Muscle of leg (tissue), 11 donors: Measurements from ENCODE around the gene CLASP2. TPM values are rescaled to one million over a fixed set of nuclear protein-coding genes. Genes with fewer than 3 reads are reported as not detected.
"Not testable (repeated sequence)": the region's sequence is repeated elsewhere in the genome, so short reads cannot be mapped to it uniquely, and the experiment has no call there.

Experiments
- DNase-seq: peaks from one replicate; pipeline ENCODE4 v3.0.0; 2013
- H3K27ac ChIP-seq: one replicate; pipeline ENCODE4 v1.5.1; 2013; ENCODE audit warnings: mild to moderate bottlenecking, low read length, control low read depth
- H3K27me3 ChIP-seq: one replicate; pipeline ENCODE4 v1.6.1; 2013; ENCODE audit warnings: low read length; ENCODE audit not compliant: control insufficient read depth, insufficient read depth
- H3K36me3 ChIP-seq: one replicate; pipeline ENCODE4 v1.6.1; 2013; ENCODE audit warnings: low read length; ENCODE audit not compliant: control insufficient read depth, insufficient read depth
- H3K4me1 ChIP-seq: one replicate; pipeline ENCODE4 v1.6.1; 2013; ENCODE audit warnings: low read length; ENCODE audit not compliant: control insufficient read depth, insufficient read depth
- H3K4me3 ChIP-seq: one replicate; pipeline ENCODE4 v1.5.1; 2013; ENCODE audit warnings: low read length, control low read depth
- H3K9me3 ChIP-seq: replicated peaks from 2 replicates; pipeline ENCODE4 v1.6.1; 2013; ENCODE audit warnings: low read depth, low read length; ENCODE audit not compliant: control insufficient read depth
- WGBS: methylation state at CpG from one replicate; pipeline ENCODE4 v1.1.5; 2013; ENCODE audit warnings: missing lambda C conversion rate; ENCODE audit not compliant: insufficient coverage; 5-methylcytosine and 5-hydroxymethylcytosine counted together
- polyA plus RNA-seq, 8 donors: library from polyadenylated mRNA; unstranded; fragments of 120-200 nt; gene quantifications; one replicate each; pipeline versions ENCODE4 v1.2.1 to v1.2.3, GENCODE V29; 2013; ENCODE audit warnings: inconsistent platforms in 1 of 8, low replicate concordance in 1 of 8; ENCODE audit not compliant: insufficient read length in 8 of 8, insufficient read depth in 1 of 8
- total RNA-seq: library from RNA; stranded (reverse); fragments of 120-200 nt; gene quantifications from one replicate; pipeline ENCODE4 v1.2.4, GENCODE V29; 2013

The CLASP2 gene
- total and polyA plus RNA-seq, 9 donors, result 33.5 to 68.7 (median 40.0) TPM

- Histone ChIP-seq H3K36me3 (no peaks in the 10 kb centered on the region), H3K9me3 (no peaks in the 10 kb centered on the region), H3K27ac (no peak overlapping the region), H3K4me3 (no peak overlapping the region), H3K27me3 (no peaks in the 10 kb centered on the region), H3K4me1 (peaks cover 5% of the 10 kb centered on the region)
- no peak for DNase-seq
These were observed 55.0 kb downstream of the CLASP2 start for GRCh38 chr3:33663042-33663441.

- Histone ChIP-seq H3K9me3 (no peaks in the 10 kb centered on the region), H3K27ac (peak overlapping the region; percentile 97), H3K4me1 (peaks cover 7% of the 10 kb centered on the region), H3K36me3 (no peaks in the 10 kb centered on the region), H3K4me3 (peak overlapping the region; percentile 48), H3K27me3 (no peaks in the 10 kb centered on the region)
- WGBS, result 28% methylated on average over 4 of the region's 5 CpGs
- peak; percentile 54 for DNase-seq
These were observed 58.1 kb downstream of the CLASP2 start for GRCh38 chr3:33659856-33660434.

GRCh38 chr3:33658991-33659848, 58.8 kb downstream of the CLASP2 start:
- WGBS, result 0% methylated on average over 9 of the region's 16 CpGs
- H3K4me1 ChIP-seq, result peaks cover 7% of the 10 kb centered on the region
- peak overlapping the region; percentile 97 for H3K27ac ChIP-seq

GRCh38 chr3:33658621-33658990, 59.4 kb downstream of the CLASP2 start:
- 0% methylated on average over 1 of the region's 2 CpGs for WGBS
- Histone ChIP-seq H3K36me3 (no peaks in the 10 kb centered on the region), H3K4me1 (peaks cover 7% of the 10 kb centered on the region), H3K27ac (peak overlapping the region; percentile 97), H3K27me3 (no peaks in the 10 kb centered on the region), H3K4me3 (peak overlapping the region; percentile 48), H3K9me3 (no peaks in the 10 kb centered on the region)
- DNase-seq, result peak; percentile 56

More at GRCh38 chr3:33658991-33659848, 58.8 kb downstream of the CLASP2 start:
- Histone ChIP-seq H3K36me3 (no peaks in the 10 kb centered on the region), H3K4me3 (peak overlapping the region; percentile 48), H3K9me3 (no peaks in the 10 kb centered on the region), H3K27me3 (no peaks in the 10 kb centered on the region)
- DNase-seq, result peak; percentile 95

DNA sequence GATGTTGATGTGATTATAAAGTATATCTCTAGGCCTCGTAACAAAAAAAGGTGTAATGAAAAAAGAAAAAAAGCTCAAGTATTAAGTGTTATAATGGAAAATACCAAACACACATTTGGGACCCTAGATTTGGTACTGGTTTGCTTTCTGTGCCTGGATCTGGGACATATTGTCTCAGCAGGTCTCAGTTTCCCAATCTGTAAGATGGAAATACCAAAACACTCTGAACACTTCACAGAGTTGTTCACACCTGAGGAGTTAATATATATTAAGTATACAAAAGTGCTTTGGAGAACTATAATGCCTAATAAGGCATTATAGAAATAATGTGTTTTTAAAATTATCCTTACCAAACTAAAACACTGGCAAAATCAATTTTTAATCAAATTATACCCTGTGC, 60.0 kb downstream of the CLASP2 start:
- no peak for DNase-seq
- Histone ChIP-seq H3K27me3 (no peaks in the 10 kb centered on the region), H3K9me3 (no peaks in the 10 kb centered on the region), H3K4me1 (peaks cover 7% of the 10 kb centered on the region), H3K4me3 (peak overlapping the region; percentile 48), H3K36me3 (no peaks in the 10 kb centered on the region), H3K27ac (peak overlapping the region; percentile 97)
- no CpG with 5 or more reads among the region's 1 CpG for WGBS

- Histone ChIP-seq H3K4me3 (no peak overlapping the region), H3K36me3 (no peaks in the 10 kb centered on the region), H3K27me3 (no peaks in the 10 kb centered on the region), H3K4me1 (no peaks in the 10 kb centered on the region), H3K27ac (no peak overlapping the region), H3K9me3 (no peaks in the 10 kb centered on the region)
- no peak for DNase-seq
- WGBS, result 49% methylated on average over 2 of the region's 2 CpGs
These were observed 65.3 kb downstream of the CLASP2 start for GRCh38 chr3:33652736-33653135.

DNA sequence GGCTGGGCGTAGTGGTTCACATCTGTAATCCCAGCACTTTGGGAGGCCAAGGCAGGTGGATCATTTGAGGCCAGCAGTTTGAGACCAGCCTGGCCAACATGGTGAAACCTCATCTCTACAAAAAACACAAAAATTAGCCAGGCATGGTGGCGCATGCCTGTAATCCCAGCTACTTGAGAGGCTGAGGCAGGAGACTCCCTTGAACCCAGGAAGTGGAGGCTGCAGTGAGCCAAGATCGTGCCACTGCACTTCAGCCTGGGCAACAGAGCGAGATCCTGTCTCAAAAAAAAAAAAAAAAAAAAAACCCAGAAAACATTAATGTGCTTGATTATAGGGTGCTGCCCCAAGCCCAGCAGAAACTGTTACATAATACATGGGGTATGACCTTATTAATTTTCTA, 67.0 kb downstream of the CLASP2 start:
- H3K4me1 ChIP-seq, H3K27me3 ChIP-seq, H3K36me3 ChIP-seq, DNase-seq, H3K9me3 ChIP-seq, H3K27ac ChIP-seq, H3K4me3 ChIP-seq: not testable (repeated sequence)
- WGBS, result 83% methylated on average over 2 of the region's 4 CpGs

DNA sequence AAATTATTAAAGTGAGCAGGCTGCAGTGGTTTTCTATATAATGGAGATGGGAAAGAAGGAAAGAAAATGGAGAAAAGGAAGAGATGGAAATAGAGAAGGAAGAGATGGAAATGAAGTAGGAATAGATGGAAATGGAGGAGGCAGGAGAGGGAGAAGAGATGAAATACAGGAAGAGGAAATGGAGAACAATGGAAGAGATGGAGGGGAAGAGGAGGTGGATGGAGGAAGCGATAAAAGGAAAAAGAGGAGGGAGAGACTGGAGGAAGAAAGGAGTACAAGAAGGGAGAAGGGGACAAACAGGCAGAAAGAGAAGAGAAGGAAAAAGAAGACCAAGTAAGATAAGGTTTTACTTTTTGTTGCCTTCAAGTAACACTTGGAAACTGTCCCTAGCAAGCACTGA, 67.6 kb downstream of the CLASP2 start:
- Histone ChIP-seq H3K4me1 (no peaks in the 10 kb centered on the region), H3K9me3 (no peaks in the 10 kb centered on the region), H3K27me3 (no peaks in the 10 kb centered on the region), H3K36me3 (no peaks in the 10 kb centered on the region), H3K4me3 (no peak overlapping the region), H3K27ac (no peak overlapping the region)
- 89% methylated on average over 1 of the region's 1 CpG for WGBS
- no peak for DNase-seq

DNA sequence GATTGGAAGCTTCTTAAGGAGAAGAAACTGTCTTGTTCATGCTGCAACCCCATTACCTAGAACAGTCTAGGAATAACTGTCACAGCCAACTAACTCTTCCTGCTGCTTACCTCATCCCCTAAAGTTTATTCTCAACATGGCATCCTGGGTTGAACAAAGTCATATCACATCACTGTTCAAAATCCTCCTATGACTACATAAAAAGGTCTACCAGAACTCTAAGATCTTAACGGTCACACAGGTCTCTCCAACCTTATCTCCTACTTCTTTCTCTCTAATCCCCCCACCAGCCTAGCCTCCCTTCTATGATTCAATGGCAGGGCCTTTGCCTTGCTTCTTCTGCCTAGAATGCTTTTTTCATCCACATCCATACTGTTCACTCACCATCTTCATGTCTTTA, 69.3 kb downstream of the CLASP2 start:
- no peaks in the 10 kb centered on the region for H3K9me3 ChIP-seq
- H3K27ac ChIP-seq, result no peak overlapping the region
- WGBS, result 87% methylated on average over 1 of the region's 1 CpG
- H3K4me3 ChIP-seq, result no peak overlapping the region
- no peaks in the 10 kb centered on the region for H3K27me3 ChIP-seq
- H3K36me3 ChIP-seq, result peaks cover 2% of the 10 kb centered on the region
- no peaks in the 10 kb centered on the region for H3K4me1 ChIP-seq
- no peak for DNase-seq

GRCh38 chr3:33646406-33646805, 71.6 kb downstream of the CLASP2 start:
- Histone ChIP-seq H3K4me1 (no peaks in the 10 kb centered on the region), H3K27me3 (no peaks in the 10 kb centered on the region), H3K4me3 (no peak overlapping the region), H3K36me3 (peaks cover 2% of the 10 kb centered on the region), H3K9me3 (no peaks in the 10 kb centered on the region), H3K27ac (no peak overlapping the region)
- DNase-seq, result peak; percentile 81
- WGBS, result no CpG with 5 or more reads among the region's 1 CpG
